ENCODE results near the gene NSL1. TPM values are rescaled to one million over a fixed set of nuclear protein-coding genes. Genes with fewer than 3 reads are reported as not detected.
A peak's percentile ranks its signal among the peaks of the same experiment; 100 is the strongest.
"Not testable (repeated sequence)": the region's sequence is repeated elsewhere in the genome, so short reads cannot be mapped to it uniquely, and the experiment has no call there.

The NSL1 gene, protein sequence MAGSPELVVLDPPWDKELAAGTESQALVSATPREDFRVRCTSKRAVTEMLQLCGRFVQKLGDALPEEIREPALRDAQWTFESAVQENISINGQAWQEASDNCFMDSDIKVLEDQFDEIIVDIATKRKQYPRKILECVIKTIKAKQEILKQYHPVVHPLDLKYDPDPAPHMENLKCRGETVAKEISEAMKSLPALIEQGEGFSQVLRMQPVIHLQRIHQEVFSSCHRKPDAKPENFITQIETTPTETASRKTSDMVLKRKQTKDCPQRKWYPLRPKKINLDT
- total RNA-seq: 10 to 100 TPM; 10.8 to 22.3 (median 16.9) TPM

DNA sequence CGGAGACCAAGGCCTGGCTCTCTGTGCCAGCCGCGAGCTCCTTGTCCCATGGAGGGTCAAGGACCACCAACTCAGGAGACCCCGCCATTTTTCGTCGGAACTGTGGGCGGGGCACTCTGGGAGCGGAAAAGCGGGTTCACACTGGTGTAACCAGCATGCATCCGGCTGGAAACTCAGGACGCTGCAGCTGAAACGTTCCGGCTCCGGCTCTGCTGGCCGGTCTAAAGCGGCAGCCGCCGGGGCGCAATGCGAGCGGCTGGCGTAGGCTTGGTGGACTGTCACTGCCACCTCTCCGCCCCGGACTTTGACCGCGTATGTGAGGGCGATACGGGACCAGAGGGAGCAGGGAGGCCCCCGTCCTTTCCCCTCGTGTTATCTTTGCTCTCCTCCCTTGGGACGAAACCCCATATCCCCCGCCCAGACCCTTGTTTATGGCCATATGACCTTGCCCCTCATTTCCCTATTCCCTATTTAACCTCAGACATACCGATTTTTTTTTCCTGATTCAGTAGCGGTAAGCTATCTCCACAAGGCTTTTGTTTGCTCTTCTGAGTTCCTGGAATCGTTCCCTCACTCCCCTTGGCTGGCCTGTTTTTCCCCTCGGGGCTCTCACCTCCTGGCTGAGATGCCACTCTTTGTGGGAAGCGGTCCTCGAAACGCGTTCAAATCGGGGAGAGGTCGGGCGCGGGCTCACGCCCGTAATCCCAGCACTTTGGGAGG lies at the start of gene NSL1, which contains the start of gene TATDN3:
Gene NSL1, minus strand, starts transcription at position 102 of the 720 bp plus-strand sequence. Its CDS starts 14 bp downstream, at position 88.
Gene TATDN3, plus strand, starts transcription at position 219 of the 720 bp plus-strand sequence. Its CDS starts 28 bp downstream, at position 247.
- H3K4me1 ChIP-seq: peaks cover 0 to 36% (median 13%) of the 10 kb centered on the region in 3 donors
- peak in 3 of 4 donors; percentile 66 to 84 (median 76) for TF ChIP-seq POLR2A (IDR thresholded peaks at IDR 0.05)
- TF ChIP-seq, protein P1, sequence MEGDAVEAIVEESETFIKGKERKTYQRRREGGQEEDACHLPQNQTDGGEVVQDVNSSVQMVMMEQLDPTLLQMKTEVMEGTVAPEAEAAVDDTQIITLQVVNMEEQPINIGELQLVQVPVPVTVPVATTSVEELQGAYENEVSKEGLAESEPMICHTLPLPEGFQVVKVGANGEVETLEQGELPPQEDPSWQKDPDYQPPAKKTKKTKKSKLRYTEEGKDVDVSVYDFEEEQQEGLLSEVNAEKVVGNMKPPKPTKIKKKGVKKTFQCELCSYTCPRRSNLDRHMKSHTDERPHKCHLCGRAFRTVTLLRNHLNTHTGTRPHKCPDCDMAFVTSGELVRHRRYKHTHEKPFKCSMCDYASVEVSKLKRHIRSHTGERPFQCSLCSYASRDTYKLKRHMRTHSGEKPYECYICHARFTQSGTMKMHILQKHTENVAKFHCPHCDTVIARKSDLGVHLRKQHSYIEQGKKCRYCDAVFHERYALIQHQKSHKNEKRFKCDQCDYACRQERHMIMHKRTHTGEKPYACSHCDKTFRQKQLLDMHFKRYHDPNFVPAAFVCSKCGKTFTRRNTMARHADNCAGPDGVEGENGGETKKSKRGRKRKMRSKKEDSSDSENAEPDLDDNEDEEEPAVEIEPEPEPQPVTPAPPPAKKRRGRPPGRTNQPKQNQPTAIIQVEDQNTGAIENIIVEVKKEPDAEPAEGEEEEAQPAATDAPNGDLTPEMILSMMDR (IDR thresholded peaks at IDR 0.05): peak in 2 of 6 experiments; percentile 8 to 32
- peak within 1 kb of the TSS; percentile 87 to 97 (median 95) for H3K27ac ChIP-seq
- peaks cover 0 to 24% (median 0%) of the 10 kb centered on the region in 3 donors for H3K36me3 ChIP-seq
- DNase-seq: peak; percentile 40
- no peaks in the 10 kb centered on the region for H3K9me3 ChIP-seq
- peak within 1 kb of the TSS; percentile 88 to 94 (median 91) for H3K4me3 ChIP-seq
- H3K27me3 ChIP-seq: no peaks in the 10 kb centered on the region
- WGBS, 2 donors: 0% methylated on average over 14 to 29 of the region's 46 CpGs
- intact Hi-C loops (cut with DNase I): no loop called here

DNA sequence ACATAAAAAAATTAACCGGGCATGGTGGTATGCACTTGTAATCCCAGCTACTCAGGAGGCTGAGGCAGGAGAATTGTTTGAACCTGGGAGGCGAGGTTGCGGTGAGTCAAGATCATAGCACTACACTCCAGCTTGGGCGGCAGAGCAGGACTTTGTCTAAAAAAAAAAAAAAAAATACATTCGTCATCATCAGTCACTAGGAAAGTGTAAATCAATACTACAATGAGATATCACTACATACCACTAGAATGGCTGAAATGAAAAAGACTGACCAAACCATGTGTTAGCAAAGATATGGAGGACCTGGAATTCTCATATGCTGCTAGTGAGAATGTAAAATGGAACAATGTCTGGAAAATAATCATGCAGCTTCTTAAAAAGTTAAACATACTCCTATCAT lies 46.6 kb upstream of the NSL1 start:
- intact Hi-C loops (cut with DNase I): no loop called here
- WGBS, 2 donors: 83 to 91% methylated on average over 5 of the region's 5 CpGs
- Histone ChIP-seq H3K36me3 (no peaks in the 10 kb centered on the region), H3K4me1 (peaks cover 0 to 5% (median 0%) of the 10 kb centered on the region in 3 donors), H3K4me3 (no peak overlapping the region), H3K9me3 (no peaks in the 10 kb centered on the region), H3K27me3 (no peaks in the 10 kb centered on the region), H3K27ac (no peak overlapping the region)
- DNase-seq: no peak
- TF ChIP-seq POLR2A (IDR thresholded peaks at IDR 0.05): no peak
- TF ChIP-seq, protein P1 (IDR thresholded peaks at IDR 0.05): no peak

DNA sequence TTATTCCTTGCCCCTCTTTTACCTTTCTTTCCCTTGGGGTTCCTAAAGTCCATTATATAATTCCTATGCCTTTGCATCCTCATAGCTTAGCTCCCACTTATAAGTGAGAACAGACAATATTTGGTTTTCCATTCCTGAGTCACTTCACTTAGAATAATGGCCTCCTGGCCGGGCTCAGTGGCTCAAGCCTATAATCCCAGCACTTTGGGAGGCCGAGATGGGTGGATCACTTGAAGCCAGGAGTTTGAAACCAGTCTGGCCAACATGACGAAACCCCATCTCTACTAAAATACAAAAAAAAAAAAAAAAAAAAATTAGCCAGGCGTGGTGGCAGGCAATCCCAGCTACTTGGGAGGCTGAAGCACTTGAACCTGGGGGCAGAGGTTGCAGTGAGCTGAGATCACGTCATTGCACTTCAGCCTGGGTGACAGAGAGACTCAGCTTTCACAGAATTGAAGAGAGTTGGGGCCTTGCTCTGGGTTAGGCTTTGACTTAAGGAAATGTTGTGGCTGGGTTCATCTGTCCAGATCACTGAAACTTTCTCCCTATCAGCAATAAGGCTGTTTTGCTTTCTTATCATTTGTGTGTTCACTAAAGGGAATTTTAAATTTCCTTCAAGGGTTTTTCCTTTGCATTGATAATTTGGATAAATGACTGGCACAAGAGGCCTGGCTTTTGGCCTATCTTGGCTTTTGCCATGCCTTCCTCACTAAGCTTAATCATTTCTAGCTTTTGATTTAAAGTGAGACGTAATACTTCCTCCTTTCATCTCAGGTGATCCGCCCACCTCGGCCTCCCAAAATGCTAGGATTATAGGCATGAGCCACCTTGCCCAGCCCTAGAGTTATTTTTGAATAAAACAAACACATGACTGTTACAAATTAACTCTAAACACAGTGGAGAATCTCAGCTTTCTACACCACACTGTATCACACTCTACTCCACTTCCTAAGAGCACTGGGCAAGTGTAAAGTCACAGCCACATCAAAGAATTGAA lies 41.9 kb upstream of the NSL1 start:
- H3K36me3 ChIP-seq; H3K4me3 ChIP-seq; intact Hi-C loops (cut with DNase I); H3K27me3 ChIP-seq; H3K27ac ChIP-seq; H3K4me1 ChIP-seq; DNase-seq; H3K9me3 ChIP-seq: not testable (repeated sequence)
- WGBS, 2 donors: 45 to 52% methylated on average over 6 to 8 of the region's 8 CpGs

DNA sequence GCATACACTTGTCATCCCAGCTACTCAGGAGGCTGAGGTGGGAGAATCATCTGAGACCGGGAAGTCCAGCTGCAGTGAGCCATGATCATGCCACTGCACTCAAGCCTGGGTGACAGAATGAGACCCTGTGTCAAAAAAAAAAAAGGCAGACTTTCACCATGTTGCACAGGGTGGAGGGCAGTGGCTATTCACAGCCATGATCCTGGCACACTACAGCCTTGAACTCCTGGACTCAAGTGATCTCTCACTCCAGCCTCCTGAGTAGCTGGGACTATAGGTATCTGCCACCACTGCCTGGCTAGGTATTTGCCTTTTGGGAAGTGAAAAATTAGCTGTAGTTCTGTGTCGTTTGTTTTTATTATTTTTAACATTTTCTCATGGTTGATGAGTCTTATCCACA lies 36.8 kb upstream of the NSL1 start:
- intact Hi-C loops (cut with DNase I): no loop called here
- H3K27me3 ChIP-seq: no peaks in the 10 kb centered on the region
- WGBS, 2 donors: 79 to 88% methylated on average over 2 of the region's 2 CpGs
- no peak for DNase-seq
- no peaks in the 10 kb centered on the region for H3K36me3 ChIP-seq
- no peak overlapping the region for H3K27ac ChIP-seq
- peaks cover 0 to 19% (median 18%) of the 10 kb centered on the region in 3 donors for H3K9me3 ChIP-seq
- no peak overlapping the region for H3K4me3 ChIP-seq
- no peak for TF ChIP-seq POLR2A (IDR thresholded peaks at IDR 0.05)
- TF ChIP-seq, protein P1 (IDR thresholded peaks at IDR 0.05): no peak
- no peaks in the 10 kb centered on the region for H3K4me1 ChIP-seq

DNA sequence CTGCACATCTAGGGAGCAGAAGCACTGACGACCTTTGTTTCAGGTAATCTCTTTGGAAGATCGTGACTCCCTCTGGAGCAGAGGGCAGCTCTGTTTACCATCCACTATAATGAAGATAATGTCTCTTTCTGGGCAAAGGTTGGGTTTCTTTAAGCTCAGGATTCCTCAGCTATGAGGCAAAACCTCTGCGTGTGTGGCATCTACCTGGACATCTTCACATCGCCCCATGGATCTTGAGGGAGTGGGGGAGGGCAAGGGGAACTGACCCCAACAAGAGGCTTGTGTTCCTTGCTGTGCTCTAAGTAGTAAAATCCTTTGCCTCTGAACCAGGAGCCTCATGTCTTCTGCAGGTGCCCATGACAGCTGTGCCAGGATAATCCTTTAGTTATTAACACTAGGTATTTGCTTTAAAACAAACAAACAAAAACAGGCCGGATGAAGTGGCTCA lies 36.3 kb upstream of the NSL1 start:
- peaks cover 0 to 19% (median 18%) of the 10 kb centered on the region in 3 donors for H3K9me3 ChIP-seq
- WGBS, 2 donors: 41 to 66% methylated on average over 3 of the region's 5 CpGs
- H3K4me1 ChIP-seq: no peaks in the 10 kb centered on the region
- no peak overlapping the region for H3K4me3 ChIP-seq
- intact Hi-C loops (cut with DNase I): no loop called here
- DNase-seq: no peak
- H3K36me3 ChIP-seq: no peaks in the 10 kb centered on the region
- no peaks in the 10 kb centered on the region for H3K27me3 ChIP-seq
- TF ChIP-seq, protein P1 (IDR thresholded peaks at IDR 0.05): no peak
- no peak for TF ChIP-seq POLR2A (IDR thresholded peaks at IDR 0.05)
- no peak overlapping the region for H3K27ac ChIP-seq
